ENCODE data around the gene DGAT2. TPM values are rescaled to one million over a fixed set of nuclear protein-coding genes. Genes with fewer than 3 reads are reported as not detected.

Gene DGAT2
- total RNA-seq, 1 donor from 2014 or later: 0.93 TPM

DNA sequence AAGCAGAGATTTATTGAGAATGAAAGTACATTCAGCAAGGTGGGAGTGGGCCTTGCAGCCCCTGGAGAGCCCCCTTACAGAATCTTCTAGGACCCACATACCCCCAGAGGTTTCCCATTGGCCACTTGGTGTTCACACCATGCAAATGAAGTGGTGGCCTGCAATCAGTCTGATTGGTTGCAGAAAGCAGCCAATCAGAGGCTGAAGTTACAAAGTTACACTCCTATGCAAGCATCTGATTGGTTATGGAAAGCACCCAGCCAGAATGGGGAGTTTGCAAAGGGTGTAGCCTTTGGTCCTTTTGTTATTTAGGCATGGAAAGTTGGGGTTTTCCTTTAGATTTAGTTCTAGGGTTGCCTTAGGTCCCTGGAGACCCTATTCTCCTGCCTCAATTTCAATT is 81.3 kb downstream of the DGAT2 start:
- H3K9me3 Mint-ChIP-seq: peaks cover 8% of the 10 kb centered on the region
- peaks cover under 1% of the 10 kb centered on the region for H3K4me1 Mint-ChIP-seq
- H3K27me3 Mint-ChIP-seq (ENCODE audit: low read depth): no peaks in the 10 kb centered on the region
- TF ChIP-seq, protein P1, sequence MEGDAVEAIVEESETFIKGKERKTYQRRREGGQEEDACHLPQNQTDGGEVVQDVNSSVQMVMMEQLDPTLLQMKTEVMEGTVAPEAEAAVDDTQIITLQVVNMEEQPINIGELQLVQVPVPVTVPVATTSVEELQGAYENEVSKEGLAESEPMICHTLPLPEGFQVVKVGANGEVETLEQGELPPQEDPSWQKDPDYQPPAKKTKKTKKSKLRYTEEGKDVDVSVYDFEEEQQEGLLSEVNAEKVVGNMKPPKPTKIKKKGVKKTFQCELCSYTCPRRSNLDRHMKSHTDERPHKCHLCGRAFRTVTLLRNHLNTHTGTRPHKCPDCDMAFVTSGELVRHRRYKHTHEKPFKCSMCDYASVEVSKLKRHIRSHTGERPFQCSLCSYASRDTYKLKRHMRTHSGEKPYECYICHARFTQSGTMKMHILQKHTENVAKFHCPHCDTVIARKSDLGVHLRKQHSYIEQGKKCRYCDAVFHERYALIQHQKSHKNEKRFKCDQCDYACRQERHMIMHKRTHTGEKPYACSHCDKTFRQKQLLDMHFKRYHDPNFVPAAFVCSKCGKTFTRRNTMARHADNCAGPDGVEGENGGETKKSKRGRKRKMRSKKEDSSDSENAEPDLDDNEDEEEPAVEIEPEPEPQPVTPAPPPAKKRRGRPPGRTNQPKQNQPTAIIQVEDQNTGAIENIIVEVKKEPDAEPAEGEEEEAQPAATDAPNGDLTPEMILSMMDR (conservative IDR thresholded peaks at IDR 0.05): no peak
- no peak overlapping the region for H3K4me3 Mint-ChIP-seq
- no peak overlapping the region for H3K27ac Mint-ChIP-seq (ENCODE audit: unreplicated experiment)
- H3K36me3 Mint-ChIP-seq (ENCODE audit: low read depth): peaks cover 10% of the 10 kb centered on the region
- no peak for DNase-seq (ENCODE audit: low read depth, low spot score)

DNA sequence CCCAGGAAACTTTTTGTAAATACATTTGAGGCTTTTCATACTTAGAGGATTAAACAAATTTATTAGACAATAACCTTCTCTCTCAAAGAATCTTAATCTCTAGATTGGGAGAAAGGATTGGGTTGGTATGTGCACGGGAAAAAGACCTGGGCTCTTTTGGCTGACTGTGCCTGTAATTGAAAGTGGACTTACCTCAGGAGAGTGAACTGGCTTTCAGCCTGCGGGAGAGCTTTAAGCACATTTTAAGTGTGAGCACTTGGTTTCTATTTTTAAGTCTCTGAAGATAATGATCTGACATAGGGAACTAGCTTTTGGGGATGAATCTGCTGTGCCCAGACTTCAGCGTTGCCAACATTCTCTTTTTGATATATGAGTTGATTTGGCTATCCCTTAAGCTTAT is 82.2 kb downstream of the DGAT2 start:
- Mint-ChIP-seq H3K27me3 (ENCODE audit: low read depth) (no peaks in the 10 kb centered on the region), H3K4me1 (peaks cover 7% of the 10 kb centered on the region), H3K36me3 (ENCODE audit: low read depth) (peaks cover 11% of the 10 kb centered on the region), H3K9me3 (peaks cover 6% of the 10 kb centered on the region), H3K27ac (ENCODE audit: unreplicated experiment) (no peak overlapping the region), H3K4me3 (no peak overlapping the region)
- DNase-seq (ENCODE audit: low read depth, low spot score): no peak
- TF ChIP-seq, protein P1 (conservative IDR thresholded peaks at IDR 0.05): no peak

Other genes starting within 250 kb of the DGAT2 start
- gene GDPD5, start 242.8 kb upstream of the DGAT2 start, total RNA-seq: 13.3 and 15.4 TPM in 2 replicates
- gene SERPINH1, start 206.5 kb upstream of the DGAT2 start, total RNA-seq: 179 and 191 TPM in 2 replicates
- 52.7 and 57.7 TPM in 2 replicates for gene MAP6, start 99.7 kb upstream of the DGAT2 start, total RNA-seq
- gene MOGAT2, start 50.9 kb upstream of the DGAT2 start, total RNA-seq: not detected in 2 replicates
- 24.1 and 29.0 TPM in 2 replicates for gene UVRAG, start 46.4 kb downstream of the DGAT2 start, total RNA-seq

Data from neural crest cell (in vitro differentiated cells).